NCI-H69 (cell line): Measurements from ENCODE around the gene ANKRD44.
A peak's percentile ranks its signal among the peaks of the same experiment; 100 is the strongest.
"Not testable (repeated sequence)": the region's sequence is repeated elsewhere in the genome, so short reads cannot be mapped to it uniquely, and the experiment has no call there.

ENCODE experiments used
- DNase-seq: peaks from one replicate; lab custom pipeline; 2025; lab: John Stamatoyannopoulos, UW

The ANKRD44 gene

GRCh38 chr2:197310271-197310985, at the start of gene ANKRD44:
Gene ANKRD44, minus strand, starts transcription at chr2:197310780. Its CDS starts 176 bp downstream, at chr2:197310604.
- peak; percentile 84 for DNase-seq

GRCh38 chr2:197359859-197360258, 49.3 kb upstream of the ANKRD44 start:
- peak; percentile 36 for DNase-seq

GRCh38 chr2:197358931-197359330, 48.4 kb upstream of the ANKRD44 start:
- DNase-seq = no peak

- DNase-seq = no peak
Measured at GRCh38 chr2:197357986-197358385, 47.4 kb upstream of the ANKRD44 start.

- peak; percentile 17 for DNase-seq
Measured at GRCh38 chr2:197356136-197356535, 45.6 kb upstream of the ANKRD44 start.

GRCh38 chr2:197354169-197354558, 43.6 kb upstream of the ANKRD44 start:
- DNase-seq = no peak

GRCh38 chr2:197353393-197354168, 43.0 kb upstream of the ANKRD44 start:
- no peak for DNase-seq

- no peak for DNase-seq
Measured at GRCh38 chr2:197349699-197350098, 39.1 kb upstream of the ANKRD44 start.

- DNase-seq = no peak
Measured at GRCh38 chr2:197348721-197349360, 38.3 kb upstream of the ANKRD44 start.

GRCh38 chr2:197345846-197346370, 35.3 kb upstream of the ANKRD44 start:
- no peak for DNase-seq

- DNase-seq = not testable (repeated sequence)
Measured at GRCh38 chr2:197343968-197344367, 33.4 kb upstream of the ANKRD44 start.

- no peak for DNase-seq
Measured at GRCh38 chr2:197340591-197340990, 30.0 kb upstream of the ANKRD44 start.

- peak; percentile 17 for DNase-seq
Measured at GRCh38 chr2:197339496-197340220, 29.1 kb upstream of the ANKRD44 start.

GRCh38 chr2:197339016-197339415, 28.4 kb upstream of the ANKRD44 start:
- DNase-seq = no peak

- no peak for DNase-seq
Measured at GRCh38 chr2:197332641-197333040, 22.1 kb upstream of the ANKRD44 start.

- DNase-seq = no peak
Measured at GRCh38 chr2:197328461-197328860, 17.9 kb upstream of the ANKRD44 start.

GRCh38 chr2:197327472-197328098, 17.0 kb upstream of the ANKRD44 start:
- DNase-seq = no peak

- DNase-seq = no peak
Measured at GRCh38 chr2:197327073-197327471, 16.5 kb upstream of the ANKRD44 start.

- DNase-seq = no peak
Measured at GRCh38 chr2:197324801-197325200, 14.2 kb upstream of the ANKRD44 start.

GRCh38 chr2:197322724-197323720, 12.4 kb upstream of the ANKRD44 start:
- DNase-seq = no peak
